ENCODE results near the gene PPP1R7. TPM values are rescaled to one million over a fixed set of nuclear protein-coding genes. Genes with fewer than 3 reads are reported as not detected.

PPP1R7 gene
- total RNA-seq, 1 donor from 2014 or later: 43.1 TPM

- H3K9me3 Mint-ChIP-seq (ENCODE audit: low read depth): no peaks in the 10 kb centered on the region
- H3K27me3 Mint-ChIP-seq (ENCODE audit: low read depth): no peaks in the 10 kb centered on the region
- no peaks in the 10 kb centered on the region for H3K36me3 Mint-ChIP-seq (ENCODE audit: low read depth)
- no peak overlapping the region for H3K27ac Mint-ChIP-seq (ENCODE audit: unreplicated experiment)
- no peak overlapping the region for H3K4me3 Mint-ChIP-seq (ENCODE audit: unreplicated experiment)
- H3K4me1 Mint-ChIP-seq (ENCODE audit: low read depth): peaks cover 2% of the 10 kb centered on the region
- DNase-seq (ENCODE audit: low spot score): peak; percentile 26
- TF ChIP-seq CTCF (IDR thresholded peaks at IDR 0.05): no peak
Measured at GRCh38 chr2:241142063-241142462, 8.2 kb upstream of the PPP1R7 start.

GRCh38 chr2:241142593-241142992 is 7.7 kb upstream of the PPP1R7 start:
- no peak for TF ChIP-seq CTCF (IDR thresholded peaks at IDR 0.05)
- no peaks in the 10 kb centered on the region for H3K27me3 Mint-ChIP-seq (ENCODE audit: low read depth)
- no peak overlapping the region for H3K4me3 Mint-ChIP-seq (ENCODE audit: unreplicated experiment)
- H3K4me1 Mint-ChIP-seq (ENCODE audit: low read depth): peaks cover 2% of the 10 kb centered on the region
- no peaks in the 10 kb centered on the region for H3K36me3 Mint-ChIP-seq (ENCODE audit: low read depth)
- no peaks in the 10 kb centered on the region for H3K9me3 Mint-ChIP-seq (ENCODE audit: low read depth)
- H3K27ac Mint-ChIP-seq (ENCODE audit: unreplicated experiment): no peak overlapping the region
- peak; percentile 21 for DNase-seq (ENCODE audit: low spot score)

GRCh38 chr2:241146286-241146685 is 4.0 kb upstream of the PPP1R7 start:
- Mint-ChIP-seq H3K9me3 (ENCODE audit: low read depth) (no peaks in the 10 kb centered on the region), H3K27ac (ENCODE audit: unreplicated experiment) (no peak overlapping the region), H3K27me3 (ENCODE audit: low read depth) (no peaks in the 10 kb centered on the region), H3K4me3 (ENCODE audit: unreplicated experiment) (no peak overlapping the region), H3K4me1 (ENCODE audit: low read depth) (peaks cover 19% of the 10 kb centered on the region), H3K36me3 (ENCODE audit: low read depth) (no peaks in the 10 kb centered on the region)
- TF ChIP-seq CTCF (IDR thresholded peaks at IDR 0.05): no peak
- DNase-seq (ENCODE audit: low spot score): no peak

- no peak for TF ChIP-seq CTCF (IDR thresholded peaks at IDR 0.05)
- peak; percentile 29 for DNase-seq (ENCODE audit: low spot score)
- Mint-ChIP-seq H3K9me3 (ENCODE audit: low read depth) (no peaks in the 10 kb centered on the region), H3K27me3 (ENCODE audit: low read depth) (no peaks in the 10 kb centered on the region), H3K27ac (ENCODE audit: unreplicated experiment) (no peak overlapping the region), H3K4me1 (ENCODE audit: low read depth) (peaks cover 30% of the 10 kb centered on the region), H3K36me3 (ENCODE audit: low read depth) (no peaks in the 10 kb centered on the region), H3K4me3 (ENCODE audit: unreplicated experiment) (no peak overlapping the region)
Measured at GRCh38 chr2:241147336-241147735, 2.9 kb upstream of the PPP1R7 start.

- peak; percentile 38 for DNase-seq (ENCODE audit: low spot score)
- Mint-ChIP-seq H3K27ac (ENCODE audit: unreplicated experiment) (no peak overlapping the region), H3K36me3 (ENCODE audit: low read depth) (peaks cover 1% of the 10 kb centered on the region), H3K27me3 (ENCODE audit: low read depth) (no peaks in the 10 kb centered on the region), H3K4me1 (ENCODE audit: low read depth) (peaks cover 30% of the 10 kb centered on the region), H3K9me3 (ENCODE audit: low read depth) (no peaks in the 10 kb centered on the region), H3K4me3 (ENCODE audit: unreplicated experiment) (peak overlapping the region; percentile 92)
- TF ChIP-seq CTCF (IDR thresholded peaks at IDR 0.05): no peak
Measured at GRCh38 chr2:241148239-241148638, 2.0 kb upstream of the PPP1R7 start.
